K562 treated with DMSO at 1 percent for 48 hours (cell line): Measurements from ENCODE around the gene BTD. TPM values are rescaled to one million over a fixed set of nuclear protein-coding genes. Genes with fewer than 3 reads are reported as not detected.

Experiments
- total RNA-seq: library from RNA; unstranded; fragments of 300-600 nt; gene quantifications from 2 replicates; pipeline ENCODE4 v1.2.3, GENCODE V29; 2022; ENCODE audit warnings: low replicate concordance; ENCODE audit errors: extremely low read depth

BTD gene
- not detected in 2 replicates for total RNA-seq

GRCh38 chr3:15601399-15602145, at the start of gene BTD, which contains the start of gene HACL1:
TSS of gene BTD (plus strand) at chr3:15601745. CDS start at chr3:15635440, 33,695 bp downstream.
TSS of gene HACL1 (minus strand) at chr3:15601569. CDS start at chr3:15601463, 106 bp downstream.

Other genes starting within 250 kb of the BTD start
- gene METTL6, start 174.2 kb upstream of the BTD start, total RNA-seq, result not detected in 2 replicates
- gene EAF1, start 174.1 kb upstream of the BTD start, total RNA-seq, result not detected in 2 replicates
- gene COLQ, start 80.0 kb upstream of the BTD start, total RNA-seq, result not detected in 2 replicates
- not detected in 2 replicates for gene HACL1, start 176 bp upstream of the BTD start, total RNA-seq
- gene ANKRD28, start 196.2 kb downstream of the BTD start, total RNA-seq, result not detected in 2 replicates